Stimulated activated CD4-positive, alpha-beta T cell treated with anti-CD3 and anti-CD28 coated beads, Interleukin-4, amount 100 ng/mL, for 1 hour (primary cell): ENCODE measurements around the gene CNTNAP2.

ENCODE experiments used
- DNase-seq: peaks from one replicate; pipeline ENCODE4 v3.0.0-alpha.2; 2020

Gene CNTNAP2

DNA sequence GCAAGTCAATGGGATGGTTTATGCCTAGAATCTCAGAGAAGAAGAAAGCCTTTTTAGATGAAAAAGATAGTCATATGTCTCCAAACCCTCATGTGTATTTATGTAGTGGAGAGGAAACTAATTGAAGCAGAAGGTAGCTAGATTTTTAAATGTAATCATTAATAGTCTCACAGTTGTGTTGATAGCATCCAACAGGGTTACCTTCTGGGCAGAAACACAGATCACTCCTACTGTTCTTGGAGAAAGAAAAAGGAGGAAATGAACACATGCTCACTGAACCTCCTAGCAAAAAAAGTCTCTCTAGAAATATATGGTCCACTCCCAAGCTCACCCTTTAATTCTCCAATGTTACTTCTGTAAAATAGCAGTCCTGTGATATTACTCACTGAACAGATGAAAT is 1696.7 kb downstream of the CNTNAP2 start:
- no peak for DNase-seq

DNA sequence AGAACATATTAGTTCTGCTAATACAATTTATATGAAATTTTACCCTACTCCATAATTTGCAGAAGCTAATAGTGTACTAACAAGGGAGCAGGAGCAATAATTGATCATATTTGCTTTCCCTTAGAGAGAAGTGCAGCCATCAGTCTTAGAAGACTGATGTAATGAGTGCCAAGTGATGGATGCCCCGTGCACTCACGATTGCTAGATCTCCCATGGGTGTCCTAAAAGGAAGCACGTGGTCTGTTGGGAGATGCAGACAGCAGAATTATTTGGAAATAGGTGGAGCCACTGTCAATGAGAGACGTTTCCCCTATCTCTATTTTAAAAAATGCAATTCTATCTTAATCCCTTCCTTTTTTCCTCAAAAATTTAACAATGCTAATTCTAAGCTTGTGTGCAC is 1701.7 kb downstream of the CNTNAP2 start:
- no peak for DNase-seq

DNA sequence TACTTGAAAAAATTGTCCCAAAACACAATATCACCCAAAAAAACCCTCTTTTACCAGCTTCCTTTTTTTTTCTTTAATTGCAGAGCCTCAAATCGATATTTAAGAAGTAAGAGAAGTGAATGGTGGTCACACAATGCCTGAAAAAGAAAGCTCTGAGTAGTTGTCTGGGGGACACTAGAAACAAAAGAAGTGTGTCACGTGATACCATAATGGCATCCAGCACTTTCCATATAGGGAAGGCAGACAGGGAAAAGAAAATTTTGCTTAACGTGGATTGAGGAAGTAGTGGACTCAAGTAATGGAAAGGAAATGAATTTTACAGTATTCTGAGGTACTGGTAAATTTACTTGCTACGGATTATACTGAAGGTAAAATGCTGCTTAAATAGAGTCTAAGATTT is 1708.1 kb downstream of the CNTNAP2 start:
- DNase-seq = no peak

DNA sequence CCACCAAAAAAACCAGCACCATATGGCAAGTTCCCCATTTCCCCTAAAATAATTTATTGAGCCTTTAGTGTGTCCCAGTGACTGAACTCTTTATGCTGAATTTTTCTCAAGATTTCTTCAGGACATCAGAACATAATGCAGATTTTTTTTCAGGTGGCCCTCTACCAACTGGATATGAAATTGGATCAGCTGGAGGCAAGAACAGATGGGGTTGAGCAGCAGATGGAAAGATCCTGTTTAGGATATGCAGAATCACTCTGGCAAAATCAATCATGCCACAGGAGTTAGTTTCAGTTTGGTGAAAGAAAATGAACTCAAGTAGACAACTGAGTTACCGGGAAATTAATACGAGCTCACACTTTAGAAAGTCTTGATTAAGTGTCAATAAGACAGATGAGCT is 1712.4 kb downstream of the CNTNAP2 start:
- DNase-seq = no peak

DNA sequence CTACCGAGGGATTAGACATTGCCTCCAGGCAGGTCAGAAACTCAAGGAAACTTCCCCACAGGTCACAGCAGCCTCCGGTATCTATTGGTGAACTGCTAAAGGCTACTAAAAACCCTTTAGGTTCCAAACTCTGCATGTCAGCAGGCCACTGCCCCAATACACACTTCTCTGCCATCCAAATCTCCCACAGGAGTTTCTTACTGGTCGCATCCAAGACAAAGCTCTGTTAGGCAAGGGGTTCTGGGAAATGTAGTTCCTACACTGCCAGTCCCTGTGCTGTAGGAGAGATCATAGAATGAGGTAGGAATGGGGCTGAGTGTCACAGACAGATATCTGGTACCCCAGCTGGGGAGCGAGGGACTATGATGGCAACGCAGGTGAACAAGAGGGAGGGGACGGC is 1717.0 kb downstream of the CNTNAP2 start:
- no peak for DNase-seq

DNA sequence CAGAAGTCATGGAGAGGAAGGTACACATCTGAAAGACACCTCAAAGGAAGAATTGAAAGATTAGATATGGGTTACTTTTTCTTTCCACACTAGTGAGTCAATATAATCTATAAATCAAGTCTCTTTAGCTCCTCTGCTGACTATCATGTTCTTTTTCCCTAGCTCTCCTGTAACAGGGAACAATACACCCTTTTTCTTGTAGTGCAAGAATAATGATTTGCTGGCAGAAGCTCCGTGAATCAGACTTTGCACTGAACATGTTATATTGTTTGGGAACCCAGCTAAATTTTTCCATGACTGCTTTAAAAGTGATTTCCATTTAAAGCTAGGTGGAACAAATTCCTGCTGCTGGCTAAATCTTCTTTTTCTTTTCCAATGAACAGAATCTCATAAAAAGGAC is 1717.4 kb downstream of the CNTNAP2 start:
- DNase-seq = no peak

DNA sequence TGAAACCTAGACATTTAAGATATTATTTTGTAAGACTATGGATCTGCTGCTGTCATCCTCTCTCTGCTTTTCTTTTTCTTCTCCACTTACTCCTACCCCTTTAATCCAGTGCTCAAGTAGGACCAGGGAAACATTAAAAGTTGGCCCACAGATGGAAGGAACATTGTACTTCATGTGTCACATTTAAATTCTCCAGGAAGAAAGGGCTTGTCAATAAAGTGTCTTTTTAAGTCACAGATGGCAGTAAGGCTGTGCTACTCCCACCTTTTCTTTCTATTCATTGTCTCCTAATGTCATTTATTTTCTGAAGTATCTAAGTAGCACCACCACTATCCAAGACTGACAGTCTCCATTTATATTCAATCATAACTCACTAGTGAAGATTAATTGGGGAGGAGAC is 1736.2 kb downstream of the CNTNAP2 start:
- no peak for DNase-seq

DNA sequence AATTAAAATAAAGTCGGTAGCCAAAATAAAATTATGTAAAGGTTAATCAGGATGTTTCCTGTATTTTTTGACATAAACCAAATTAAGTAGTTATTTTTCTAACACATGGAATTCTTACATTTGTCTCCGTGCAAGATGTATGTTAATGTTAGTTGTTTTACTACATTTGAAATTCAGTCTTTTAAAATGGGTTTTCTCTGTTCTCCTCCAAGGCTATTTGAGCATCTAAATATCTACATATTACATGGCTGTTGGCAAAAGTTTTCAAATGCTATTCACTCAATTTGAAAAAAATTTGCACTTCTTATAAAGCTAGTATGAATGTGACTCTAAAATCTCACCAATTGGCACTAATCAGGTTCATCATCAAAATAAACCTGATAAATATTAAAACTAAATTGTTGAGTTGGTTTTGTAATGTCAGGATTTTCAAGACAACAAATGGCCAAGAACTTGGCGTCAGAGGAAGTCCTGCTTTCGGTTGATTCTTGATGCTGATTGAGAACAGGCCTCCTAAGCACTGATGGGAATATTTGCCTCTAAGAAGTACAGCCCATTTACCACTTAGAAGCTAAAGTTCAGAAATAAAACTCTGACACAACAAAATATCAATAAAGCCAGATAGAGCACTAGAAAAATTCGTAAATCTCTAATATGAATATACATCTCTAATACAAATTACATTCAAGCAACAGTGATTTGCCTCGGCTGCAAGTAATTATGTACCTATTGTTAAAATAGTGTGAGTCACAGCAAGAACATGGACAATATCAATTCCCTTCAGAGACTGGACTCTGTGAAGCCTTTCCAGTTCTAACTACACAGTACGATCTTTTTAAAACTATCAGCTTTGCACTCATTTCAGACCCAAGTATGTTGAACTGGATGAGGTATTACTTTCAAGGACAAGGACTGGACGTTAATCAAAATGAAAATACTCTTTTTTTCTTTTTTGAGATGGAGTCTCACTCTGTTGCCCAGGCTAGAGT is 1740.8 kb downstream of the CNTNAP2 start:
- no peak for DNase-seq

DNA sequence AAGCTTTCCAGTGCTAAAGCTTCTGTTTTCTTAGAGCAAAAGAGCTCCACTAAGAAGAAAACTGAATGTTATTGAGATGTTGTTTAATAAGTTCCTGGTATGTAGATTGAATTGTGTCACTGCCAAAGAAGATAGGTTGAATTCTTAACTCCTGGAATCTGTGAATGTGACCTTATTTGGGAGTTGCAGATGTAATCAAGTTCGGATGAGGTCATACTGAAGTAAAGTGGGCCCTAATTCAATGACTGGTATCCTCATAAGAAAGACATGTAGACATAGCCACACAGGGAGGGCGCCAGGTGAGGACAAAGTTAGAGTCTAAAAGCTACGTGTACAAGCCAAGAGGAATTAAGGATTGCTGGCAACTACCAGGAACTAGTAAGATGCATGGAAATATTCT is 1741.8 kb downstream of the CNTNAP2 start:
- DNase-seq = no peak

DNA sequence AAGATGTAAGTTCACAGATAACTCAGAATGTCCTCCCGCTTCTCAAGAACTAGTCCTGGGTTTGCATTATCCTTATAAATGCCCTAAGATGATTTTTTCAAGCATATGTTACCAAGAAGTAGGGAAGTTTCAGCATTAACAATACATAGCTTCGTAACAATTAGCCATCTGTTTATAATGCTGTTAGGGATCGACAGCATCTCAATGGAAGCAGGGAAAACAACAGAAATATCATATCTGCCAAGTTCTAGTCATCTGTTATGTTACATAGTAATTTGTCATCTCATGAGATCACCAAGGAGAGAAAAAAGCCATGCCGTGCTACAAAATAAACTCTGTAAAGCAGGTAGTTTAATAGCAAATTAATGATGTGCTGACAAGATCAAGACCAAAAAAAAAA is 1742.4 kb downstream of the CNTNAP2 start:
- DNase-seq = no peak

DNA sequence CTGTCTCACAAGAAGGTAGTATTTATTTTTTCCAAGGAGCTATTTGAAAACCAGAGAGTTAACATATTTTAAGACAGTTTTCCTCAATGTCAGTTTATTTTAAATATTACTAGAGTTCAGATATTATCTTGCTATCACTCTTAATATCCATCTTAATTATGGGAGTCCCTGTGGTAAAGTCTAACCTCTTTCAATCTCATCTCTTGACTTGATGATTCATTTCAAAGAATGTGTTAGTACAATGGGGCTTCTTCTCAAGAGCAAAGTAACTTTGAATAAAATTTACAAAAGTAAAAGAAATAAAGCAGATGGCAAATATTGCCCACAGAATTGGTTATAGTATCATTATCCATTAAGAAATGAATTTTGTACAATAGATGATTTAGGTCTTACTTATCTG is 1742.9 kb downstream of the CNTNAP2 start:
- no peak for DNase-seq

DNA sequence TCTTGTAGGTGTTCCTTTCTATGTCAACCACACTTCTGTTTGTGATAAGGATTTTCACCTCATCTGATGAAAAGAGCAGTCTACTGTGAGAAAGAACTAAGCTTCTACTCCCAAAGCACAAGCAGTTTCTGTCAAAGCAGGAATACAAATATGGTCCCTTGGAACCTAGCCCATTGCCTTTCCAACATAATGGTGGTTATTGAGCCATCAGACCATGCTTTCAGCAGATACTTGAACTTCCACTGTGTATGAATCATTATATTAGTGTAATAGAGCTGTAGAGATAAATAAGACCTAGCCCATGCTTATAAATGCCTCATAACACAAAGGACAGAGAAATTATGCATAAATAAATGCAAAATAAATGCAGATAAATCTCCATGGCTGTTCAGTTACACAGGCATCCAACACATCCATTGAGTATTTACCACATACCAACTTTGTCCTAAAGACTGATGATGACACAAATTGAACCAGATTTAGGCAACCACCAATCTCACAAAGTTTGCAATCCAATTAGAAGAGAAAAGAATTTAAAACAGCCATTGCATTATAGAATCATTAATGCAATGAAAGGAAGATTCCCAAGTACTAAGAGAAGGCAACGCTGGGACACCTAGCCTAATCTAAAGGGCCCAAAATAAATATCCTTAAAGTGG is 1744.6 kb downstream of the CNTNAP2 start:
- no peak for DNase-seq

DNA sequence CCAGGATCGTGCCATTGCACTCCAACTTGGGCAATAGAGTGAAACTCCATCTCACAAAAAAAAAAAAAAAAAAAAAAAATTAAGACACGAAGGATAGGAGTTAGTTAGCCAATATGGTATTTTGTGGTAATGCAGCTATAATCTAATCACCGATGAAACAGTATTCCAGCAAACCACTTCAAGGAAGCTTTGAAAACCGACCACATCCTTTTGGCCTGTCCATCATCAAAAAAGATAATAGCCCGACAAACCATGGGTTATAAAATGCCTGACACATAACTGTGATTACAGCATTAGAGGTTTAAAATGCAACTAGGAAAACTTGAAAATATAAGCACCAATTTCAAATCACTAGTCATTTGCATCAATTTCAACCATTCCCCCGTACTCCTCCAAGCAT is 1745.3 kb downstream of the CNTNAP2 start:
- no peak for DNase-seq

DNA sequence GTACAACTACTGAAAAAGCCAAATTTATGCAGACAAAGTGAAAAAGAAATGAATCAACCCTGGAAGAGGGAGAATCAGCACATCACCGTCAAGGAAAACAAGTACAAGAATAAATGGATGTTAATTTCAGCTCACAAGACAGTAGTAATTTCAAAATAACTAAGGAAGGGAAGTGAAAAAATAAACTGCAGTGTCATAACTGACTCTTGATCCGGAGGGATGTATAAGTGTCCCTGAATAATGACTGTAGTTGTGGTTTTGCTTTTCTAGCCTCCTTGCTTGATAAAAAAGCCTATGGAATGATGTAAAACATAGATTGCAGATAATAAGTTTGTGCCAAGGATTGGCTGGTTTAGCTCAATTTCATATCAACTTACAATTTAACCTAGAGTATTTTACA is 1752.9 kb downstream of the CNTNAP2 start:
- DNase-seq = no peak

DNA sequence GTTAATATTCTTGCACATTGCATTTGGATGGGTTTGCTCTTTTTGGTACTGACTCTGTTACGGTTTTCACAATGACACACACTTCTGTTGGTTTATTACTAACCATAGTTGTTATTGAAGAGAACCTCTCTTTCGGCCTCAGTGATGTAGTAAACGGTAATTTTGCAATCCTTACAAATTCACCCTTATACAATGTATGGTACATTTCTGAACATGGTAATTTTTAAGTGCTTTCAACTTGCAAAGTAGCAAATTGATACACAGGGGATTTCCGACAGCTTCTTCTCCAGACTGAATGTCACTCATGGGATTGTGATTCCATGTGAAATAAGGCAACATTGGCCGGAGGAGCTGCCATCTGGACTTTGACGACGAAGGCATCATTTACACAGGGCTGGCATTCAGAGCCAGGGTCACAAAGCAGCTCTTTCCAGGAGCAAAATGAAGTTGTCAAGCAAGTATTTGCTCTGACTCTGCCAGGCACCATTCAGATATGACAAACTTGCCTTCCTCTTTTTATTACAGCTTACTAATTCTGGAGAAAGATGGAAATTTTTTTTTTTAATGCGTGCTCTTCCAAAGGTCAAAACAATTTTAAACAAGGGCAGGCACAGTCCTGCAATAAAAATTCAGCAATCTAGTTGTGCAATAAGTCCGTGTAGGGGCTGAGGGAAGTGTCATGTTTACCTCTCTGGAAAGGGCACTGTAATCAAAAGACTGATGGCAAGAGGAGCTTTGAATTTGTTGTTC is 1762.5 kb downstream of the CNTNAP2 start:
- no peak for DNase-seq

DNA sequence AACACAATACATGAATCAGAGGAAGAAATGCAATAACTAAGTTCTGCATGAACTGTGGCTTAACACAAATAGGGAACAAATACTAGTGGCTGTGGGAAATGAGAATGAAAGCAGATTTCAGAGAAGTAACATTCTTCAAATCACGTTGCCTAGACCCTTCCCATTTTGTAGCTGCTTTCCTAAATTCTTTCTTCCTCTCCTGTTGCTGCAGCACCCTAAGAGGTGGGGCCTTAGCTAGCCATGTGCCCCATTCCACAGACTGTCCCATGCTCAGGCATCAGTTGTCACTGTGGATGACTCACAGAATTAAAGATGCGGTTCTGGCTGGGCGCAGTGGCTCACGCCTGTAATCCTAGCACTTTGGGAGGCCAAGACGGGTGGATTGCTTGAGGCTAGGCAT is 1769.3 kb downstream of the CNTNAP2 start:
- no peak for DNase-seq

DNA sequence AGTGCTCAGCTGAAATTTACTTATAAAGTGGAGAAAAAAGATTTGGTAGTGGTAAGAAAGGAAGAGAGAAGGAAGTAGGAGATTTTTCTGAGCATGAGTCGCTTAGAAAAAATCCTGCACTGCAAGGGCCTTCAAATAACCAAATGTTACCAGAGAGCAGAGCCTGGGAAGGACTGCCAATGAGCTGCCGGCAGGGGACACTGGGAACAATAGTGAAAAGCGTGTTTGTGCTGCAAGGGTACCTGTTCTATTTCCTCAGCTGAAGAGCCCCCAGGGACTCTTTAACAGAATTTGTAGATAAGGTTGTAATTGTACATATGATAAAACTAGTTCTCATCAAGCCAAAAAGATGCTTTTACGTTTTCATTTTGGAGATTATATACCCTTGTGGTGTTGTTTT is 1777.7 kb downstream of the CNTNAP2 start:
- DNase-seq = no peak

DNA sequence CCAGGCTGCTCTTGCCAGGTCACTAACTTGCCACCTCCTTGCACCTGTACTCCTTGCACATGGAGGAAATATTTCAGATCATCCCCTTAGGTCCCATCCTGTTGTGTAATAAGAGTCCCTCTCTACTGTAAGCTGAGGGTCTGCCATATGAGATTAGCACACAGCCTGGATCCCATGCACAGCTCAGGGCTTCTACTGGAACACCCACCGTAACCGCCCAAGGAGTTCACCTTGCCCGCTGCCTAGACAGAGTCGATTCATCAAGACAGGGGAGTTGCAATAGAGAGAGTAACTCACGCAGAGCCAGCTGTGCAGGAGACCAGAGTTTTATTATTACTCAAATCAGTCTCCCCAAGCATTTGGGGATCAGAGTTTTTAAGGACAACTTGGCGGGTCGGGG is 1779.5 kb downstream of the CNTNAP2 start:
- no peak for DNase-seq

DNA sequence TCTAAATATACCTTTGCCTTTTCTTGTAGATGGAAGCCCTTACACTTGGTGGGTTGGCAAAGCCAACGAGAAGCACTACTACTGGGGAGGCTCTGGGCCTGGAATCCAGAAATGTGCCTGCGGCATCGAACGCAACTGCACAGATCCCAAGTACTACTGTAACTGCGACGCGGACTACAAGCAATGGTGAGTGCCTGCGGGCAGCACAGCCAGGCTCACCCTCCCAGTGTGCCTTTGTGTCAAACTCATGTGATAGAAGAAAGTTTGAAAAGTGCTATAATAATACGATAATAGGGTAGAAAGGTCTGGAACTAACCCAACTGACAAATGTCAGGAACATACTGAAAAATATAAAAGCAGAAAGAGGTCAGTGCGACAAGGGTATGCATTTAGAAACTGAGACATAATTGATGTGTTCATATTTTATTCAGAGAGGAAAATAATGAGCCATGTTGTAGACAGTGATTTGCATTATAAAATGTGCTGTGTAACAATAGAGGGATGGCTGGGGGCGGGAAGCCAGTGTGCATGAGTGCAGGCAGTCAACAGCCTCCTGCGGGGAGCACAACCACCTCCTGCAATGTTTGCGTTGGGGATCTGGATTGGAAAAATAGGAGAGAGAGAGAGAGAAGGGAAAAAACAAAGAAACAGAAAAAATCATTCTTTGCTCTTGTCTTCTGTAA is 1787.1 kb downstream of the CNTNAP2 start:
- DNase-seq = no peak

DNA sequence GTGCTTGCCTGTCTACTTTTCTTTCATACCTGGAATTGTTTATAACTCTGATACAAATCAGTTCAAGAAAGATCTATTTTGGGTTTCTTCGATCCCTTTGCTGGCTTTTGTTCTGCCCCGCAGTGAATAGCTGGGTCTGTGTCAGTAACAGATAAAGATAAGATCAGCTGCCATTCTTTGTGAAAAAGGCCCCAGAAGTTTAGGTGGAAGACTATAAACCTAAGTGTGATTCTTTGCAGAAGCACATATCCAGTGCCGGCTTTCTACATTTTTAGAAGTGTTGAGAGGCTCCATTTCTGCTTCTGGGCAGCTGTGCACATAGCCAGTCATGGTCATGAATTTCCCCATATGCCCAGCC is 1787.6 kb downstream of the CNTNAP2 start:
- DNase-seq = no peak

DNA sequence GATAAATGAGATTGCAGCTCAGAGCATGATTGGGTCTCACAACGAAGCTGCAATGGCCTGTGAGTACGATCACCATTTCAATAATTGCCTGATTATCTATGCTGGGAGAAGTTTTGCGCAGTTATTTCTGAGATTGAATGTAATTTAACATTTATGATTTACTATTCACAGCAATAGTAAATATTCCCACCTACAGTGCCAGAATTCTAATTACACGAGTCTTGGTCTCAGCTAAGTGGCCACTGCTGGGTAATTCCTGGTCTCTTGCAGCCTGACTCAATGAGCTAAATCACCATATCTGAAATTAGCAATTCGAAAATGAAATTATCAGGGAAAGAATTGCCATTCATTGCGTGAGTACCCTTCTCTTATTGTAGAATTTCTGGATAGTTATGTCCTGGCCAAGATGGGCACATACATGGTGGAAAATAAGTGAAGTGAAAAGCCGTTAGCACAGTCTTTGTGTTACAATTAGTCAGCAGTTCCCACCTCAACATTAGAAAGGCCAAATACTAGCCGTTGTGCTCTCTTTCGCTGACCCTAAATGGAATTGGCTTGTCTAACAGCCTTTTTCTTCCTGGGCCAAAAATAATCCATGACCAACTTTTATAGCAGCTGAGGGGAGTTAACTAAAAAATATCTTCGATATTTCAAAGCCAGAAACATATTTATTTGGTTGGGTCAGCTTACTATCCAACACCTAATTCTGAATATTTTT is 1793.0 kb downstream of the CNTNAP2 start:
- DNase-seq = no peak

DNA sequence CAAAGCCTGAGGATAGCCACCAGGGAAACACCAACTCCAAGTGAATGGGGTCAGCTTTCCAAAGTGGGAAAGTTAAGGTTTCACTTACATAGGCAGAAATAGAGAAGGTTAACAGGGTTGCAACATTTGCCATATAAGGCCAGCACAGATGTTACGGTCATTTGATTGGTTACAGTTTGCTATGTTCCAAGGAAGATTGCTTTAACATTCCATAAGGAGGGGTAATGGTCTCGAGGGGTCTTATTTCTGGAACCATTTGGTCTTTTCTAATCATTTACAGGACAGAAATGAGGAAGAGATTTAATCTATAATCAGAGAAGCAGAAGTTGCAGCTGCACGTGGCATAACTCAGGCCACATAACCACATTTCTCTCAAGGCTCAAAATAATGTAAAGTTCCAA is 1794.6 kb downstream of the CNTNAP2 start:
- DNase-seq = no peak

DNA sequence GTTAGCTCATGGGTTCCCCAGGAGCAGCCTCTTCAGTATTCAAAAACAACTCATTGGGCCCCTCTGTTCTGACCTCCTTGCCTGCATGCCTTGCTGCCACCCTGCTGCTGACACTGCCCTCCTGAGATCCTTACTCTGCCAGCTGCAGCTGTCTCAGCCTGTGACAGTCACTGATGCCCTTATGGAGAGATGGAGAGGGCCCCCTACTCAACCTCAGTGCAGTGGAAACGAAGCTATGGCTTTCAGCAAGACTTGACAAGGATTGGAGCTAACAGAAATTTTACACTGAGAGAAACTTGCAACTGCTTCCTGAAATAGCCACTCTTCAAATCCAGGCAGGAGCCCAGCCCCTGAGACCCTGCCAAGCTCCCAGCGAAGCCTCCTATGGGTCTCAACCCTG is 1795.7 kb downstream of the CNTNAP2 start:
- no peak for DNase-seq
